NCI-H460 (cell line): Measurements from ENCODE around the gene UBE2L3. TPM values are rescaled to one million over a fixed set of nuclear protein-coding genes. Genes with fewer than 3 reads are reported as not detected.
"Not testable (repeated sequence)": the region's sequence is repeated elsewhere in the genome, so short reads cannot be mapped to it uniquely, and the experiment has no call there.

ENCODE experiments used
- DNase-seq: peaks from one replicate; pipeline ENCODE4 v3.0.0-alpha.2; 2016; ENCODE audit warnings: low read depth; ENCODE audit errors: extremely low read depth
- total RNA-seq: library from RNA; depleted of rRNA; stranded (reverse); fragments of >200 nt; shearing (Covaris generic); gene quantifications from 2 replicates; pipeline ENCODE4 v1.2.3, GENCODE V29; 2014

Gene UBE2L3
- total RNA-seq, 1 experiment from 2014 or later, result 62.5 TPM

DNA sequence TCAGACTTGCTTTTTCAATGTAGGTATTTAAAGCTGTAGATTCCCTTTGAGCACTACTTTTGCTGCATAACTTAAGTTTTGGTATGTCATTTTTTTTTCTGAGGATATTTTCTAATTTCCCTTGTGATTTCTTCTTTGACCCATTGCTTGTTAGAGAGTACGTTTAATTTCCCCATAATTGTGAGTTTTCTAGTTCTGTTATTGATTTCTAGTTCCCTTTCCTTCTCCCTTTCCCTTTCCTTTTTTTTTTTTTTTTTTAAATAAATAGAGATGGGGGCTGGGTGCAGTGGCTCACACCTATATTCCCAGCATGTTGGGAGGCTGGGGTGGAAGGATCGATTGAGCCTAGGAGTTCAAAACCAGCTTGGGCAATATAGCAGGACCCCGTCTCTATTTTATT is 30.8 kb downstream of the UBE2L3 start:
- no peak for DNase-seq

GRCh38 chr22:21599053-21599893 is 31.8 kb downstream of the UBE2L3 start:
- DNase-seq, result no peak

DNA sequence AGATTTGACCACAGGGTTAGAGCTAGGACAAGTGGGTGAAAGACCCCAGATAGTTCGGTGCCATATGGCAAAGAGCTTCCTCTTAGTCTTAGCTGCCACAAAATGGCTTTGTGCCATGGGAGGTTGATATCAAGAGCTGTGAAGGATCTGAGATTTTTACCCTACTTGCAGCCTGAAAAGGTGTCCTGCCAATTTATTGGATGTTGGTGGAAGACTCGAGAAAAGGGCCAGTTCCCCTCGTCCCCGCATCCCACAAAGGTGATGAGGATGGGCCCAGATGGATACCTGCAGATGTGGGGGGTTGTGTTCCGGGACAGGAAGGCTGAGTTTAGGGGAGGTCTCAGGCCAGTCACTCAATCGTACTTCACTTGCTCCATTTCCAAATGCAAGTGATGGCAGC is 35.1 kb downstream of the UBE2L3 start:
- DNase-seq, result no peak

- DNase-seq, result no peak
Observed at GRCh38 chr22:21603973-21604372, 36.5 kb downstream of the UBE2L3 start.

DNA sequence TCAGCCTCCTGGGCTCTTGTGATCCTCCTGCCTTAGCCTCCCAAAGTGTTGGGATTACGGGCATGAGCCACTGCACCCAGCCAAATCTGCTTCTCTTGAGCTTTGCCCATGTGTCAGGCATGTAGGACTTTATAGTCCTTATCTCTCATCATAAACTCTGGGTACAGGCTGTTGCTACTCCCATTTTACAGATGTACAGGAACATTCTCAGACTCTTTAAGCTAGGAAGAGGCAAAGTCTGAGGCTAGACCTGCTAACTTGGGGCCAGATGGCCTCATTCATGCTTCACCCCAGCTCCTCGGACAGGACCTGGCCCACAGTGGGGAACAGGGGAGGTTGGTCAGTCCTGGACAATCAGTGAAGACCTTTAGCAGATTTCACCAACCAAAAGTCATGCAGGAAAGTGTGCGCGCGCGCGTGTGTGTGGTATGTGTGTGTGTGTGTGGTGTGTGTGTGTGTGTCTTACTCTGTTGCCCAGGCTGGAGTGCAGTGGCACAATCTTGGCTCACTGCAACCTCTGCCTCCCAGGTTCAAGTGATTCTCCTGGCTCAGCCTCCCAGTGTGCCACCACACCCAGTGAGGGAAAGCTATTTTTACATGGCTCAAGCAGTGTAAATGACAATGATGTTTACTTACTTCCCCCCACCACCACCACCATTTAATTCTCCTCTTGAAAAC is 38.5 kb downstream of the UBE2L3 start:
- no peak for DNase-seq

DNA sequence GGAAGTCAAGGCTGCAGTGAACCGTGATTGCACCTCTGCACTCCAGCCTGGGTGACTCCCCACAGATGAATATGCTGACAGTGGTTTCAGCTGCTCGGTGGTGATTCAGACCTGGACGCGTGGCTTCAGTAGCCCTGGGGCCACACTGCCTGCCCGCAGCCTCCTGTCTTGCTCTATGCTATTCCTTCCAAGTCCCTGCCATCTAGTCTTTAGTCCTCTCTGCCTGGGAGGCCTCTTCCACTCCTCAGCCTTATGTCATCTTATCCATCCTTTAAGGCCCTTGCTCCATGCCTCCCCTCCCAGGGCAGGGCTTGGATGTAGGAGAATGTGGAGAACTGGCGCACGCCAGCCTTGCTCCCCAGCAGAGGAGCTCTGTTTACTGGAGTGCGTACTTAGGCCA is 39.3 kb downstream of the UBE2L3 start:
- no peak for DNase-seq

- not testable (repeated sequence) for DNase-seq
Observed at GRCh38 chr22:21609556-21610157, 42.1 kb downstream of the UBE2L3 start.

GRCh38 chr22:21611210-21611977 is 43.9 kb downstream of the UBE2L3 start:
- no peak for DNase-seq

DNA sequence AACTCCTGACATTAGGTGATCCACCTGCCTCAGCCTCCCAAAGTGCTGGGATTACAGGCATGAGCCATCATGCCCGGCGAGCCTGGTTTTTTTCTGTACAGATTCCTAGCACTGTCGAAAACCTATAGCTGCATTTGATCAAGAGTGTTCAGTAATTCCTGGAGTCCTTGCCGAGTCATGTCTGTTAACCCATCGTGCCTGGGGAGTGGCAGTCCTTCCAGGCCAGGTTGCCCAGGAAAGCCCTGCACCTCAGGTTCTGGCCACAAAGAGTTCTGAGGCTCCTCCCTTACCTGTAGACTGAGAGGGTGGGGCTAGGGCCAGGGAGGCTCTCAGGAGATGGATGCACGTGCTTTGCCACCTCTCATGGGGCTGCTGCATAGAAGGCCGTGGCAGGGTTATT is 45.3 kb downstream of the UBE2L3 start:
- no peak for DNase-seq

- no peak for DNase-seq
Observed at GRCh38 chr22:21613553-21614233, 46.2 kb downstream of the UBE2L3 start.

- no peak for DNase-seq
Observed at GRCh38 chr22:21615731-21616130, 48.2 kb downstream of the UBE2L3 start.

- DNase-seq, result not testable (repeated sequence)
Observed at GRCh38 chr22:21617337-21617736, 49.8 kb downstream of the UBE2L3 start.

- DNase-seq, result no peak
Observed at GRCh38 chr22:21621025-21621424, 53.5 kb downstream of the UBE2L3 start.

- DNase-seq, result no peak
Observed at GRCh38 chr22:21622011-21622918, 54.8 kb downstream of the UBE2L3 start.

DNA sequence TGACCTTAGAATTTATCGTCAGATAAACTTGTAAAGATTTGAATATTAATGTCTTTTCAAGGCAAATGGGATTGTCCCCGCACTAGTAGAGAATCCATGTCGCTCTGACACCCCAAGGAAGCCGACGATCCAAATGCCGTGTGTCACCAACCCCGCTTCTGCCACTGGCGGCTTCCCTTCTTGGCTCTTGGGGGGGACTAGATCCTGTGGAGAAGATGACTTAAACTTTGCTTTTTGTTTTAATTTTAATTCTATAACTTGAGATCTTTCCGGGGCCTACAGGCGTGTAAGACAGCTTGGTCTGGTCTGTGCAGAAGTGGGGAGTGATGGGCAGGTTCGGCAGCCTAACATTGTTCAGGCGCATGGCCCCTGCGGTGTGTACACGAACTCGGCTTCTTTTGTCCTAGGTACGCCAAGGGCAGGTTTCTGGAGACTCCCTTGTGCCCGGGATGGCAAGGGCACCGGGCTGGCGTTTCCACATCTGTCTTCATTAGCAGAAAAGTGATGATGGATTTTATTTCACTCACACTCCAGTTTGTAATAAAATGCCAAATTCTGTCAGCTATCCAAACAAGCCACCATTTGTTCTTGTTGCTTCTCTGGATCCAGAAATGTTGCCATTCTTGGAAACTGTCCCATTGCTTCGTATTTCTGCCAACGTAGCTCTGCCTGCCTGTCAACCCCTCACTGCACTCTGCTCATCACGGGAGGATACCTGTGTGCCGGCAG is 55.6 kb downstream of the UBE2L3 start:
- DNase-seq, result no peak

- DNase-seq, result no peak
Observed at GRCh38 chr22:21623648-21623970, 56.1 kb downstream of the UBE2L3 start.

DNA sequence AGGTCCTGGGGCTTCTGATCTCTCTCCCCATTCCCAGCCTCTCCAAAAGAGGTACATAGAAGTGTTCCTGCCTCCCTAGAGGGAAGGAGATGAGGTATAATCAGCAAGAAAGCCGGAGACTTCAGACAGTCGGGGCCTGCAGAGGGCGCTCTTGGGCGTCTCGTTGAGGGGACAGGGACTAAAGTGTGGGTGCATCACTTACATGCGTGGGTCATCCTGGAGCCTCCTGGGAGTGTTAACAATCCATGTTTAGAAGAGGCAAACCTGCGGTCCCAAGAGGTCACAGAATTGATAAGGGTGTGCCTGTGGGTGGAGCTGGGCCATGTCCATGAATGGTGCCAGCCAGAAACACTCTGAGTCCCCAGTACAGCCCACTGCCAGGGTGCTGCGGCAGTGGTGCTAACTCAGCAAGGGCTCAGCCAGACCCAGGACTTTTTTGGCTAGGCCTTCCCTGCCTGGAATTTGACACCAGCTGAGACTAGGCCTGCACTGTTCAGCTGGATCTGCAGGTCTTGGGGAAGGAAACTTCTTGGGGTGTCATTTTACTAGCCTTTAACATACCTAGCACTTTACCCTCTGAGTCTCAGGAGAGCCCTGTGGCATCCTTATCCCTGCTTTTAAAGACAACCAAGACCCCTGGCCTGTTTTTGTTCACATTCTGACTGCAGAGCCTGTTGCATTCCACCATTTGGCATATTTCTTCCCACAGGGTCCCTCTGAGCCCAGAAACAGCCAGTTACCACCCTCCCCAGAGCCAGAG is 56.8 kb downstream of the UBE2L3 start:
- DNase-seq, result peak; percentile 31
